ENCODE measurements around the gene CHIT1. TPM values are rescaled to one million over a fixed set of nuclear protein-coding genes. Genes with fewer than 3 reads are reported as not detected.

The CHIT1 gene
- polyA plus RNA-seq, 1 of the 3 experiments (the other 2 are of a cell fraction), result not detected

- Histone ChIP-seq H2AFZ (ENCODE audit: low read depth) (no peak overlapping the region), H3K36me3 (replicated peaks in 1 of 2; ENCODE audit: control insufficient read depth in 1 of 2, insufficient read depth in 2 of 2, low read length in 1 of 2) (no peaks in the 10 kb centered on the region), H3K4me3 (ENCODE audit: low read depth in 2 of 2, low read length in 1 of 2) (no peak overlapping the region), H3F3A (replicated peaks; ENCODE audit: insufficient read depth) (no peaks in the 10 kb centered on the region), H3K27ac (ENCODE audit: low read depth in 2 of 2, low read length in 1 of 2) (no peak overlapping the region), H4K20me1 (ENCODE audit: insufficient read depth) (no peaks in the 10 kb centered on the region), H3K4me2 (no peak overlapping the region), H3K9me2 (no peaks in the 10 kb centered on the region), H3K9me3 (no peaks in the 10 kb centered on the region), H3K4me1 (ENCODE audit: control insufficient read depth in 1 of 2, insufficient read depth in 2 of 2, low read depth in 1 of 2, low read length in 1 of 2) (no peaks in the 10 kb centered on the region), H3K9ac (no peak overlapping the region), H3K79me2 (ENCODE audit: insufficient read depth) (no peaks in the 10 kb centered on the region), H3K27me3 (ENCODE audit: insufficient read depth) (no peaks in the 10 kb centered on the region)
- no peak for DNase-seq
- WGBS (ENCODE audit: low lambda C conversion rate), result 89% methylated on average over 12 of the region's 12 CpGs
- POLR2A ChIA-PET, result no interaction called here
- CTCF ChIA-PET, result interaction anchor here (0.9 to 2.6 kb wide), 6 partner anchors 10 to 129 kb away, joined by 3 to 12 read pairs (median 4); no protein-coding TSS in a partner anchor
- no peak for TF ChIP-seq SIN3A (IDR thresholded peaks at IDR 0.05; ENCODE audit: borderline replicate concordance, low read depth, low read length)
- TF ChIP-seq MEF2A (IDR thresholded peaks at IDR 0.05; ENCODE audit: borderline replicate concordance, low read depth), result no peak
- no peak for TF ChIP-seq REST (IDR thresholded peaks at IDR 0.05; ENCODE audit: low read depth, low read length)
- no peak for TF ChIP-seq TEAD4 (IDR thresholded peaks at IDR 0.05; ENCODE audit: borderline replicate concordance, insufficient read depth)
- TF ChIP-seq FOXJ3 (CRISPR knock-in tag; IDR thresholded peaks at IDR 0.05), result no peak
- no peak for TF ChIP-seq EP300 (IDR thresholded peaks at IDR 0.05; ENCODE audit: borderline replicate concordance in 1 of 2, low read depth in 1 of 2, low read length in 1 of 2)
- no peak for TF ChIP-seq TCF12 (IDR thresholded peaks at IDR 0.05)
- TF ChIP-seq EZH2phosphoT487 (IDR thresholded peaks at IDR 0.05; ENCODE audit: borderline replicate concordance, low read depth), result no peak
- no peak for TF ChIP-seq IRF3 (IDR thresholded peaks at IDR 0.05; ENCODE audit: low read depth, low read length)
- no peak for TF ChIP-seq RCOR1 (IDR thresholded peaks at IDR 0.05; ENCODE audit: low read length)
- TF ChIP-seq JUND (IDR thresholded peaks at IDR 0.05), result no peak
These were observed 61.2 kb downstream of the CHIT1 start for GRCh38 chr1:203168256-203168786.

GRCh38 chr1:203167913-203168200 lies 61.6 kb downstream of the CHIT1 start:
- Histone ChIP-seq H3F3A (replicated peaks; ENCODE audit: insufficient read depth) (no peaks in the 10 kb centered on the region), H3K9me2 (no peaks in the 10 kb centered on the region), H3K36me3 (replicated peaks in 1 of 2; ENCODE audit: control insufficient read depth in 1 of 2, insufficient read depth in 2 of 2, low read length in 1 of 2) (no peaks in the 10 kb centered on the region), H3K4me1 (ENCODE audit: control insufficient read depth in 1 of 2, insufficient read depth in 2 of 2, low read depth in 1 of 2, low read length in 1 of 2) (no peaks in the 10 kb centered on the region), H3K79me2 (ENCODE audit: insufficient read depth) (no peaks in the 10 kb centered on the region), H3K4me2 (no peak overlapping the region), H3K9me3 (no peaks in the 10 kb centered on the region), H3K27ac (ENCODE audit: low read depth in 2 of 2, low read length in 1 of 2) (no peak overlapping the region), H3K27me3 (ENCODE audit: insufficient read depth) (no peaks in the 10 kb centered on the region), H3K4me3 (ENCODE audit: low read depth in 2 of 2, low read length in 1 of 2) (no peak overlapping the region), H2AFZ (ENCODE audit: low read depth) (no peak overlapping the region), H3K9ac (no peak overlapping the region), H4K20me1 (ENCODE audit: insufficient read depth) (no peaks in the 10 kb centered on the region)
- POLR2A ChIA-PET, result no interaction called here
- WGBS (ENCODE audit: low lambda C conversion rate), result 93% methylated on average over 5 of the region's 5 CpGs
- no peak for DNase-seq
- CTCF ChIA-PET, result interaction anchor here (0.9 to 2.6 kb wide), 5 partner anchors 34 to 128 kb away, joined by 3 to 12 read pairs (median 4); no protein-coding TSS in a partner anchor
- TF ChIP-seq FOSL2 (IDR thresholded peaks at IDR 0.05; ENCODE audit: borderline replicate concordance, low read depth) (no peak), SIN3A (IDR thresholded peaks at IDR 0.05; ENCODE audit: borderline replicate concordance, low read depth, low read length) (no peak), FOXM1 (IDR thresholded peaks at IDR 0.05; ENCODE audit: low read depth) (no peak), ELF1 (IDR thresholded peaks at IDR 0.05) (no peak), TAF1 (IDR thresholded peaks at IDR 0.05; ENCODE audit: borderline replicate concordance, low read depth, low read length) (no peak), ZBTB33 (IDR thresholded peaks at IDR 0.05; ENCODE audit: borderline replicate concordance, low read depth) (no peak), SMC3 (IDR thresholded peaks at IDR 0.05; ENCODE audit: low read depth, low read length) (no peak), TEAD4 (IDR thresholded peaks at IDR 0.05; ENCODE audit: borderline replicate concordance, insufficient read depth) (no peak), USF1 (IDR thresholded peaks at IDR 0.05; ENCODE audit: borderline replicate concordance, low read depth) (no peak), PBX3 (IDR thresholded peaks at IDR 0.05) (no peak), GATA2 (CRISPR knock-in tag; IDR thresholded peaks at IDR 0.05) (no peak)
